ENCODE data around the gene PRX.
"Not testable (repeated sequence)": the region's sequence is repeated elsewhere in the genome, so short reads cannot be mapped to it uniquely, and the experiment has no call there.

Gene PRX, protein sequence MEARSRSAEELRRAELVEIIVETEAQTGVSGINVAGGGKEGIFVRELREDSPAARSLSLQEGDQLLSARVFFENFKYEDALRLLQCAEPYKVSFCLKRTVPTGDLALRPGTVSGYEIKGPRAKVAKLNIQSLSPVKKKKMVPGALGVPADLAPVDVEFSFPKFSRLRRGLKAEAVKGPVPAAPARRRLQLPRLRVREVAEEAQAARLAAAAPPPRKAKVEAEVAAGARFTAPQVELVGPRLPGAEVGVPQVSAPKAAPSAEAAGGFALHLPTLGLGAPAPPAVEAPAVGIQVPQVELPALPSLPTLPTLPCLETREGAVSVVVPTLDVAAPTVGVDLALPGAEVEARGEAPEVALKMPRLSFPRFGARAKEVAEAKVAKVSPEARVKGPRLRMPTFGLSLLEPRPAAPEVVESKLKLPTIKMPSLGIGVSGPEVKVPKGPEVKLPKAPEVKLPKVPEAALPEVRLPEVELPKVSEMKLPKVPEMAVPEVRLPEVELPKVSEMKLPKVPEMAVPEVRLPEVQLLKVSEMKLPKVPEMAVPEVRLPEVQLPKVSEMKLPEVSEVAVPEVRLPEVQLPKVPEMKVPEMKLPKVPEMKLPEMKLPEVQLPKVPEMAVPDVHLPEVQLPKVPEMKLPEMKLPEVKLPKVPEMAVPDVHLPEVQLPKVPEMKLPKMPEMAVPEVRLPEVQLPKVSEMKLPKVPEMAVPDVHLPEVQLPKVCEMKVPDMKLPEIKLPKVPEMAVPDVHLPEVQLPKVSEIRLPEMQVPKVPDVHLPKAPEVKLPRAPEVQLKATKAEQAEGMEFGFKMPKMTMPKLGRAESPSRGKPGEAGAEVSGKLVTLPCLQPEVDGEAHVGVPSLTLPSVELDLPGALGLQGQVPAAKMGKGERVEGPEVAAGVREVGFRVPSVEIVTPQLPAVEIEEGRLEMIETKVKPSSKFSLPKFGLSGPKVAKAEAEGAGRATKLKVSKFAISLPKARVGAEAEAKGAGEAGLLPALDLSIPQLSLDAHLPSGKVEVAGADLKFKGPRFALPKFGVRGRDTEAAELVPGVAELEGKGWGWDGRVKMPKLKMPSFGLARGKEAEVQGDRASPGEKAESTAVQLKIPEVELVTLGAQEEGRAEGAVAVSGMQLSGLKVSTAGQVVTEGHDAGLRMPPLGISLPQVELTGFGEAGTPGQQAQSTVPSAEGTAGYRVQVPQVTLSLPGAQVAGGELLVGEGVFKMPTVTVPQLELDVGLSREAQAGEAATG (N-terminal part only)

DNA sequence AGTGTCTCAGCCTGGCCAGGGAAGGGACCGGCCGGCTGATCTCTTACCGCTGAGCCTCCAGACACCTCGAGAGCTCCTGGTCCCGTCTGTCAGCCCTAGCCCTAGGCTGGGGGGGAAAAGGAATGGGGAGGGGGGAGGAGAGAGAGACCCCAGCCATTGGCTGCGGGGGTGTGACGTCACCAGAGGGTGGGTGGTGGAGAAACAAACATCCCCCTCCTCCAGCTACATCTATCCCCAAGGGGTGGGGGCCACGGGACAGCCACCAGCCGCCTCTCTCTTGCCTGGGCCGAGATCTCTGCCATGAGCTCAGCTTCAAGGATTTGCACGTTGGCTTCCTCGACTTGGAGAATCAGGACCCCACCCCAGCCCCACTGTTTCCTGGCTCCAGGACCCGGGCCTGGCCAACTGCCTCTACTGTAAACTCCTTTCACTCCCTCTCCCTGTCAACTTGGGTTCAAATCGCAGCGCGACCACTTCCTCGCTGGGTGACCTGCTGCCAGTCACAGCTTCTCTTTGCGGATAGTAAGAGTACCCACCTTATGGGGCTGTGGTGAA, at the start of gene PRX:
Gene PRX, minus strand, starts transcription at position 88 of the 555 bp plus-strand sequence. CDS start 5,446 bp downstream, outside the sequence.
- peak; percentile 36 for DNase-seq (ENCODE audit: low read depth, low spot score)

GRCh38 chr19:40461669-40462221, 48.6 kb upstream of the PRX start:
- DNase-seq (ENCODE audit: low read depth, low spot score): no peak

- no peak for DNase-seq (ENCODE audit: low read depth, low spot score)
These were observed 47.0 kb upstream of the PRX start for GRCh38 chr19:40460185-40460584.

DNA sequence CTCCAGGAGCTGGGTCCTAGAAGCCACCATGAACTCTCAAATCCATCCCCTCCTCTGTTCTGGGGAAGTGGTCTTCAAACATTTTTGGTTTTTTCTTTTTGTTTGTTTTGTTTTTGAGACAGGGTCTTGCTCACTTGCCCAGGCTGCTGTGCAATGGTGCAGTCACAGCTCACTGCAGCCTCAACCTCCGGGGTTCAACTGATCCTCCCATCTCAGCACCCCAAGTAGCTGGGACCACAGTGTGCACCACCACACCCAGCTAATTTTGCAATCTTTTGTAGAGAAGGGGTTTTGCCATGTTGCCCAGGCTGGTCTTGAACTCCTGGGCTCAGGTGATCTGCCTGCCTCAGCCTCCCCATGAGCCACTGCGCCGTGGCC, 45.4 kb upstream of the PRX start:
- no peak for DNase-seq (ENCODE audit: low read depth, low spot score)

- DNase-seq (ENCODE audit: low read depth, low spot score): no peak
These were observed 44.9 kb upstream of the PRX start for GRCh38 chr19:40457953-40458596.

GRCh38 chr19:40457048-40457447, 43.9 kb upstream of the PRX start:
- DNase-seq (ENCODE audit: low read depth, low spot score): no peak

DNA sequence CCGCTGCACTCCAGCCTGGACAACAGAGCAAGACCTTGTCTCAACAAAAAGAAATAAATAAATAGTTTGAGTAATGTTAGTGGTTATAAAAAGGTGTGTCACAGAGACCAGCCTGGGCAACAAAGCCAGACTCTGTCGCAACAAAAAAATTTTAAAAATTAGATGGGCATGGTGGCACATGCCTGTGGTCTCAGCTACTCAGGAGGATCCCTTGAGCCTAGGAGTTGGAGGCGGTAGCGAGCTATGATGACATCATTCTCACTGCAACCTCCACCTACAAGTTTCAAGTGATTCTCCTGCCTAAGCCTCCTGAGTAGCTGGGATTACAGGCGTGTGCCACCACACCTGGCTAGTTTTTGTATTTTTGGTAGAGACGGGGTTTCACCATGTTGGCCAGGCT, 40.8 kb upstream of the PRX start:
- not testable (repeated sequence) for DNase-seq (ENCODE audit: low read depth, low spot score)

GRCh38 chr19:40453151-40453735, 40.1 kb upstream of the PRX start:
- DNase-seq (ENCODE audit: low read depth, low spot score): no peak

- no peak for DNase-seq (ENCODE audit: low read depth, low spot score)
These were observed 38.8 kb upstream of the PRX start for GRCh38 chr19:40452016-40452415.

DNA sequence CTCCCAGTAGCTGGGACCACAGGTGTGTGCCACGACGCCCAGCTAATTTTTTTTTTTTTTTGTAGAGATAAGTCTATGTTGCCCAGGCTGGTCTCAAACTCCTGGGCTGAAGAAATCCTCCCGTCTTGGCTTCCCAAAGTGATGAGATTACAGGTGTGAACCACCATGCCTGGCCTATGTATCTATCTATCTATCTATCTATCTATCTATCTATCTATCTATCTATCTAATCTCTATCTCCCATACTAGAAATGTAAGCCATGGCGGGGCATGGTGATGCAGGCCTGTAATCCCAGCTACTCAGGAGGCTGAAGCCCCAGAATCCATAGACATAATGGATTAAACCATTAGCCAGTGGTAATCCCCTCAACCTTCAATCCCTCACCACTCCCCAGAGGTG, 37.5 kb upstream of the PRX start:
- DNase-seq (ENCODE audit: low read depth, low spot score): no peak

GRCh38 chr19:40449506-40449905, 36.3 kb upstream of the PRX start:
- DNase-seq (ENCODE audit: low read depth, low spot score): no peak

- DNase-seq (ENCODE audit: low read depth, low spot score): no peak
These were observed 33.1 kb upstream of the PRX start for GRCh38 chr19:40446263-40446784.

DNA sequence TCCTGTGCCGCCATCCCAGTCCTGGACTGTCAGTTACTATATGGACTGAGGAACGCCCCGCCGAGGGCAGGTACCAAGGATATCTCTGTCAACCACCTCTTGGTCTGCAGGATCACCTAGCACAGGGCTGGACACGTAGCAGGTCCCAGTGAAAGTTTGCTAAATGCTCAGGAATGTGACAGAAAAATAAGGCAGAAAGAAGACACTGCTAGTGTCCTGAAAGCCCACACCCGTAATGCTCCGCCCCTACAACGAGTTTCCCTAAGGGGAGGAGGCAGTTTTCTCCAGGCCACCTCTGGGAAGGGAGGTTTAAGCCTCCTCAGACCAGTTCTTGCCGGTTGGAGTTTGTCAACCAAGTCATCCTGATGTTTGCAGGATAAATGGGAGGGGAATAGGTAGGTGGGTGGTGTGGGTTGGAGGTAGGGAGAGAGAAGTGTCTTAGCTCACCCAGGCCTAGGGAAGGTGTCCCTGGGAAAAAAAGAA, 32.6 kb upstream of the PRX start:
- no peak for DNase-seq (ENCODE audit: low read depth, low spot score)

DNA sequence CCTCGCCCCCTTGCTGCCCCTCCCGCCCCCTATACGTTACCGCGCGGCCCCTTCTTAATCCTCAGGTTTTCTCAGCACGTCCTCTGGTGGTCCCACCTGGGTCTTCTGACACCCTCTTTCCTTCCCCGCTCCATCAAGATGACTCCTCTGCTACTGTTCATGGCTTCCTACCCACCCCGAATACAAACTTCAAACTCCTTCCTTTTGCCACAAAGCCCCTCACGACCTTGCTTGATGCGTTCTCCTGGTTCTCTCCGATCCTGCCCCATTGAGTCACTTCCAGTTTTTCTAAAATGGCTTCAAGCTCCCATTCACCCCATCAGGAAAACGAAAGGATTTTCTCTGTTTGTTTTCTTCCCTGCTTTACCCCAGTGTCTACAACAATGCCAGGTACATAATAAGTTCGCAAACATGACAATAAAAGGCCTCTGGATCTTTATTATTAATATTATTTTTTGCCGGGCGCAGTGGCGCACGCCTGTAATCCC, 31.7 kb upstream of the PRX start:
- no peak for DNase-seq (ENCODE audit: low read depth, low spot score)

DNA sequence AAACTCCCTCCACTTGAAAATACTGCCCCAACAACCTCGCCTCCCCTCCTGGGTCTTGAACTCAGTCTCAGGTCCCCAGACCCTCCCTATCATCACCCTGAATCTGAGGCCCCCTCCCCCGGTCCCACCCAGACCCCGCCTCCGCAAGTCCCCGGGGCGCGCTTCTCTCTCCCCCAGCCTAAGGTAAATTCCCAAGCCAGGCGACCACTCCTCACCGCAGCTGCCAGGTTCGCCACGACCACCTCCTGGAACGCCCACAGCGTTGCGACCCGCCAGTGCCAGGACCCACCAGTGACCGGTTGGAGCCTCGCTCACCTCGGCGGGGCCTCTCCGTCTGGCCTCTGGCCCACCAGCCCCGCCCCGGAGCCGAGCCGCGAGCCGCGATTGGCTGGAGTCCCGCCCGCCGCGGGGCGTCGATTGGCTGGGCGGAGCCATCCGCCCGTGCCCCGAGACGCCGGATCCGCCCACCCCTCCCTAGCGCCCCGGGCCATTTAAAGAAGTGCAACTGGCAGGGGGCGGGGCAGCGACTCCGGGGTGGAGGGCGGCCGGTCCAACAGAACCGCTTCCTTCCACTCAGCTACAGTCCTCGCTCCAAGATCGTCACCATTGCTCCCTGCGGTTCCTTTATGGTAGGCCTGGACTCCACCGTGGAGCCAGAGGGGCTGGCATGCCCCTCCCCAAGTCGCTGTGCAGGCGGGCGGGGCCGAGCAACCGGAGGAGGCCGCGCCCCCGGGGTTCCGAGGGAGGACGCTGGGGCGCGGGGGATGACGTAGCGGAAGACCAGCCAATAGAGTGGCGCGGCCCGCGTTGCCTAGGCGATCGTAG, 31.0 kb upstream of the PRX start, which contains the start of gene SERTAD3:
Gene SERTAD3, minus strand, starts transcription at position 336 of the 825 bp plus-strand sequence. CDS start 2,255 bp downstream, outside the sequence.
- DNase-seq (ENCODE audit: low read depth, low spot score): peak; percentile 99

DNA sequence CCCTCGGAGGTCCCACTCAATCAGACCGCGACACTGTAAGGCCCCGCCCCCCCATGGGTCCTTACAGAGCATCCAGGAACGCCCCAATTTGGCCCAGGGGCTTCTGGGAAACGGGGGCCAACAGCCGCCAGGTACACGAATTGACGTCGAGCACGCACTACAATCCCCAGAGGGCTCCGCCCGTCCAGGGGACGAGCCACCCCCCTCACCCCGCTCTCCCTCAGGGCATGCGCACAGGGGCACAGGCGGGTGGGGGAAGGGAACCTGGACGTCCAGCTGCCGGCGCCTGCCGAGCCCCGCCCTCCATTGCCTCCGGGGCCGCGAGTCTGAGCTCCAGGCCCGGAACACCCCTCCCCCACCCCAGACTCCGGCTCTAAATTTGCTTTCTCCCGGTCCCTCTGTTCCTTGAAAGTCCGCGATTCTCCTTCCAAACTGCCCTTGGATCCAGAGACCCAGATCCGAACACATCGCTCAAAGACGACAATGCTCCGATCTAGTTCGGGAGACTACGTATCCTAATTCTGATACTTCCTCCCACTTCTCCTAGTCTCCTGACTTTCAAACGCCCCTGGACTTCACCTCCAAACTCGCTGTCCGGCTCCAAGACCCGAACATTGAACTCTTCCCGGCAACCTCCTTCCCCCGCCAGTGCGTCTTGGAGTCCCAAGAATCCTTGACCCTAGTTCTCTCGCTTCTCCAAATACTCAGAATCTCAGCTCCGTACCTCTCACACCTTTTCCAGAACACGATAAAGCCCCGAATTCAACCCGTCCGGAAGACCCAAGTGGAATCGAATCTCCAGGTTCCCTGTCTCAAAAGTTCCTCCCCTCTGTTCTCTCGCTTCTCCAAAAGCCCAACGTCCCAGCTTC, 30.2 kb upstream of the PRX start:
- DNase-seq (ENCODE audit: low read depth, low spot score): peak; percentile 100

- no peak for DNase-seq (ENCODE audit: low read depth, low spot score)
These were observed 29.4 kb upstream of the PRX start for GRCh38 chr19:40442328-40443130.

Data from astrocyte of the hippocampus (primary cell).